ENCODE data around the gene ANKRD23. TPM values are rescaled to one million over a fixed set of nuclear protein-coding genes. Genes with fewer than 3 reads are reported as not detected.
A peak's percentile ranks its signal among the peaks of the same experiment; 100 is the strongest.

The ANKRD23 gene
- total and polyA plus RNA-seq, 2 of the 13 experiments (the other 11 are each of a cell fraction or from before 2014, with no cell fraction given): 1.5 to 1.6 TPM

- TF ChIP-seq ZNF687 (CRISPR knock-in tag; IDR thresholded peaks at IDR 0.05) (peak; percentile 84), NCOA5 (CRISPR knock-in tag; IDR thresholded peaks at IDR 0.05) (no peak), NFYC (CRISPR knock-in tag; IDR thresholded peaks at IDR 0.05) (peak; percentile 93), ZNF350 (CRISPR knock-in tag; IDR thresholded peaks at IDR 0.05; ENCODE audit: borderline replicate concordance, low read depth) (no peak), ZNF3 (CRISPR knock-in tag; IDR thresholded peaks at IDR 0.05) (no peak), MIXL1 (CRISPR knock-in tag; IDR thresholded peaks at IDR 0.05) (no peak), SPEN (CRISPR knock-in tag; IDR thresholded peaks at IDR 0.05; ENCODE audit: low read depth) (peak; percentile 89), HCFC1 (IDR thresholded peaks at IDR 0.05; ENCODE audit: low read depth, low read length) (peak; percentile 37; the same call in 1 of the 2 replicates), NR2F2 (IDR thresholded peaks at IDR 0.05; ENCODE audit: borderline replicate concordance, low read depth) (no peak), JUN (CRISPR knock-in tag; IDR thresholded peaks at IDR 0.05) (peak; percentile 72; the same call in 1 of the 2 replicates), ADNP (CRISPR knock-in tag; IDR thresholded peaks at IDR 0.05) (no peak), ZFX (CRISPR knock-in tag; IDR thresholded peaks at IDR 0.05; ENCODE audit: low read depth) (peak; percentile 96)
- TF ChIP-seq, protein P1, sequence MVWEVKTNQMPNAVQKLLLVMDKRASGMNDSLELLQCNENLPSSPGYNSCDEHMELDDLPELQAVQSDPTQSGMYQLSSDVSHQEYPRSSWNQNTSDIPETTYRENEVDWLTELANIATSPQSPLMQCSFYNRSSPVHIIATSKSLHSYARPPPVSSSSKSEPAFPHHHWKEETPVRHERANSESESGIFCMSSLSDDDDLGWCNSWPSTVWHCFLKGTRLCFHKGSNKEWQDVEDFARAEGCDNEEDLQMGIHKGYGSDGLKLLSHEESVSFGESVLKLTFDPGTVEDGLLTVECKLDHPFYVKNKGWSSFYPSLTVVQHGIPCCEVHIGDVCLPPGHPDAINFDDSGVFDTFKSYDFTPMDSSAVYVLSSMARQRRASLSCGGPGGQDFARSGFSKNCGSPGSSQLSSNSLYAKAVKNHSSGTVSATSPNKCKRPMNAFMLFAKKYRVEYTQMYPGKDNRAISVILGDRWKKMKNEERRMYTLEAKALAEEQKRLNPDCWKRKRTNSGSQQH (CRISPR knock-in tag; IDR thresholded peaks at IDR 0.05; ENCODE audit: low read depth): 0 out of 2 replicates have a peak, but pooled peaks have one; percentile 22
- TF ChIP-seq, protein P2, sequence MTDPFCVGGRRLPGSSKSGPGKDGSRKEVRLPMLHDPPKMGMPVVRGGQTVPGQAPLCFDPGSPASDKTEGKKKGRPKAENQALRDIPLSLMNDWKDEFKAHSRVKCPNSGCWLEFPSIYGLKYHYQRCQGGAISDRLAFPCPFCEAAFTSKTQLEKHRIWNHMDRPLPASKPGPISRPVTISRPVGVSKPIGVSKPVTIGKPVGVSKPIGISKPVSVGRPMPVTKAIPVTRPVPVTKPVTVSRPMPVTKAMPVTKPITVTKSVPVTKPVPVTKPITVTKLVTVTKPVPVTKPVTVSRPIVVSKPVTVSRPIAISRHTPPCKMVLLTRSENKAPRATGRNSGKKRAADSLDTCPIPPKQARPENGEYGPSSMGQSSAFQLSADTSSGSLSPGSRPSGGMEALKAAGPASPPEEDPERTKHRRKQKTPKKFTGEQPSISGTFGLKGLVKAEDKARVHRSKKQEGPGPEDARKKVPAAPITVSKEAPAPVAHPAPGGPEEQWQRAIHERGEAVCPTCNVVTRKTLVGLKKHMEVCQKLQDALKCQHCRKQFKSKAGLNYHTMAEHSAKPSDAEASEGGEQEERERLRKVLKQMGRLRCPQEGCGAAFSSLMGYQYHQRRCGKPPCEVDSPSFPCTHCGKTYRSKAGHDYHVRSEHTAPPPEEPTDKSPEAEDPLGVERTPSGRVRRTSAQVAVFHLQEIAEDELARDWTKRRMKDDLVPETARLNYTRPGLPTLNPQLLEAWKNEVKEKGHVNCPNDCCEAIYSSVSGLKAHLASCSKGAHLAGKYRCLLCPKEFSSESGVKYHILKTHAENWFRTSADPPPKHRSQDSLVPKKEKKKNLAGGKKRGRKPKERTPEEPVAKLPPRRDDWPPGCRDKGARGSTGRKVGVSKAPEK (CRISPR knock-in tag; IDR thresholded peaks at IDR 0.05; ENCODE audit: borderline replicate concordance): no peak
- TF ChIP-seq, protein P3, sequence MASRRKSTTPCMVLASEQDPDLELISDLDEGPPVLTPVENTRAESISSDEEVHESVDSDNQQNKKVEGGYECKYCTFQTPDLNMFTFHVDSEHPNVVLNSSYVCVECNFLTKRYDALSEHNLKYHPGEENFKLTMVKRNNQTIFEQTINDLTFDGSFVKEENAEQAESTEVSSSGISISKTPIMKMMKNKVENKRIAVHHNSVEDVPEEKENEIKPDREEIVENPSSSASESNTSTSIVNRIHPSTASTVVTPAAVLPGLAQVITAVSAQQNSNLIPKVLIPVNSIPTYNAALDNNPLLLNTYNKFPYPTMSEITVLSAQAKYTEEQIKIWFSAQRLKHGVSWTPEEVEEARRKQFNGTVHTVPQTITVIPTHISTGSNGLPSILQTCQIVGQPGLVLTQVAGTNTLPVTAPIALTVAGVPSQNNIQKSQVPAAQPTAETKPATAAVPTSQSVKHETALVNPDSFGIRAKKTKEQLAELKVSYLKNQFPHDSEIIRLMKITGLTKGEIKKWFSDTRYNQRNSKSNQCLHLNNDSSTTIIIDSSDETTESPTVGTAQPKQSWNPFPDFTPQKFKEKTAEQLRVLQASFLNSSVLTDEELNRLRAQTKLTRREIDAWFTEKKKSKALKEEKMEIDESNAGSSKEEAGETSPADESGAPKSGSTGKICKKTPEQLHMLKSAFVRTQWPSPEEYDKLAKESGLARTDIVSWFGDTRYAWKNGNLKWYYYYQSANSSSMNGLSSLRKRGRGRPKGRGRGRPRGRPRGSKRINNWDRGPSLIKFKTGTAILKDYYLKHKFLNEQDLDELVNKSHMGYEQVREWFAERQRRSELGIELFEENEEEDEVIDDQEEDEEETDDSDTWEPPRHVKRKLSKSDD (CRISPR knock-in tag; IDR thresholded peaks at IDR 0.05; ENCODE audit: low read depth): peak; percentile 74
- TF ChIP-seq, protein P4, sequence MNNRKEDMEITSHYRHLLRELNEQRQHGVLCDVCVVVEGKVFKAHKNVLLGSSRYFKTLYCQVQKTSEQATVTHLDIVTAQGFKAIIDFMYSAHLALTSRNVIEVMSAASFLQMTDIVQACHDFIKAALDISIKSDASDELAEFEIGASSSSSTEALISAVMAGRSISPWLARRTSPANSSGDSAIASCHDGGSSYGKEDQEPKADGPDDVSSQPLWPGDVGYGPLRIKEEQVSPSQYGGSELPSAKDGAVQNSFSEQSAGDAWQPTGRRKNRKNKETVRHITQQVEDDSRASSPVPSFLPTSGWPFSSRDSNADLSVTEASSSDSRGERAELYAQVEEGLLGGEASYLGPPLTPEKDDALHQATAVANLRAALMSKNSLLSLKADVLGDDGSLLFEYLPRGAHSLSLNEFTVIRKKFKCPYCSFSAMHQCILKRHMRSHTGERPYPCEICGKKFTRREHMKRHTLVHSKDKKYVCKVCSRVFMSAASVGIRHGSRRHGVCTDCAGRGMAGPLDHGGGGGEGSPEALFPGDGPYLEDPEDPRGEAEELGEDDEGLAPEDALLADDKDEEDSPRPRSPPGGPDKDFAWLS (CRISPR knock-in tag; IDR thresholded peaks at IDR 0.05; ENCODE audit: borderline replicate concordance): no peak
Measured at GRCh38 chr2:96816127-96816835, 27.5 kb downstream of the ANKRD23 start, which contains the start of gene CNNM3 (continued).

All from HepG2 (cell line).